H54 (cell line): ENCODE results near the gene RAB6C.
"Not testable (repeated sequence)": the region's sequence is repeated elsewhere in the genome, so short reads cannot be mapped to it uniquely, and the experiment has no call there.

Source experiments
- DNase-seq: peaks from one replicate; pipeline ENCODE4 v3.0.0; 2011; ENCODE audit warnings: low spot score, mixed read lengths; ENCODE audit not compliant: insufficient read length
- FAIRE-seq: peaks from 3 replicates; lab custom pipeline; 2011; peaks lifted over from hg19 to GRCh38; lab: Jason Lieb, UNC
- POLR2A ChIP-seq: IDR thresholded peaks from 2 replicates; pipeline ENCODE4 v1.6.1; 2011; ENCODE audit warnings: low read depth, mild to moderate bottlenecking, low read length

RAB6C gene

DNA sequence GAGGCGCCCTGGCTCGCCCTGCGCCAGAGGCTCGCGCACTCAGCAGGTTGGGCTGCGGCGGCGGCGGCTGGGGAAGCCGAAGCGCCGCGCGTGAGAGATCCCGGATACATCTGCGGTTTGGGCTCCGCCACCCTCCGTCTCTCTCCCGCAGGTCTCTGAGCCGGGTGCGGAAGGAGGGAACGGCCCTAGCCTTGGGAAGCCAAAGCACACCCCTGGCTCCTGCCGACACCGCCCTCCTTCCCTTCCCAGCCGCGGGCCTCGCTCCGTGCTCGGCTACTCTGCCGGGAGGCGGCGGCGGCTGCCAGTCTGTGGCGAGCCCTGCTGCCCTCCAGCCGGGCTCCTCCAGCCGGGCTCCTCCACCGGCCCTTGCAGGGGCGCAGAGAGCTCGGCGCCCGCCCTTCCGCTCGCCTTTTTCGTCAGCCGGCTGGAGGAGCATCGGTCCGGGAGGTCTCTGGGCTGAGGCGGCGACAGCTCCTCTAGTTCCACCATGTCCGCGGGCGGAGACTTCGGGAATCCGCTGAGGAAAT lies at the start of gene RAB6C:
RAB6C (plus strand) TSS at position 38 of the 527 bp plus-strand sequence; CDS start at position 488, 450 bp downstream.
- FAIRE-seq, DNase-seq: not testable (repeated sequence)

DNA sequence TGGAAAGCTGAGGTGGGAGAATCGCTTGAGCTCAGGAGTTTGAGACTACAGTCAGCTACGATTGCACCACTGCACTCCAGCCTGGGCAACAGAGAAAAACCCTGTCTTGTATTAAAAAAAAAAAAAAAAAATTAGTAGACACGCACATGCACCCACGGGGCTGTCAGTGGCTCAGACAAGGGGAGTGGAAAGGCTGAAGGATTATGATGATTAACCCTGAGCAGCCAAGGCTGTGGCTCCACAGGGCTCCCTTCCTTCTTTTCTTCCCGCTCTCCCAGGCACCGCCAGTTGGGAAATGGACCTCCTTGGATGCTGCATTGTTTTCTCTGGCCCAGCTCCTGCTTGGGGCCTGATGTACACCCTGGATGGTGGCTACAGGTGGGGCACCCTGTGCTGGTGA lies 49.0 kb upstream of the RAB6C start:
- FAIRE-seq (no peak), DNase-seq (no peak)
- no peak for TF ChIP-seq POLR2A

DNA sequence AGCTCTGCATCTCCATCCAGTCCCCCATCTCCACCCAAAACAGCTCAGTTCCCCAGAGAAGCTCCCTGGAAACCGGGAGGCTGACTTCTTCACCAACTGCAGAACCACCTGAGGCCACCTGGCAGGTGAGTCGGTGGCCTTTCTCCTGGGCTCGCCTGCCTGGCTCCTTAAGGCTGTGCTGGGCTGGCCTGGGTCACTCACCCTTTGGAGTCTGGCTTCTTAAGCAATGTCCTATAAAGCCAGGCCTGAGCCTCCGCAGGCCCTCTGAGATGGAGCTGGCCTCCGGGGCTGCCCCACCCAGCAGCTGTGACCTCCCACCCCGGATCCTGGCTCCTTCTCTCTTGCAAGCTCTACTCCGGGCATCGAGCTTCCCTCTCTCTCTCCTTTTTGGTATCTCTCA lies 46.1 kb upstream of the RAB6C start:
- not testable (repeated sequence) for DNase-seq, FAIRE-seq

DNA sequence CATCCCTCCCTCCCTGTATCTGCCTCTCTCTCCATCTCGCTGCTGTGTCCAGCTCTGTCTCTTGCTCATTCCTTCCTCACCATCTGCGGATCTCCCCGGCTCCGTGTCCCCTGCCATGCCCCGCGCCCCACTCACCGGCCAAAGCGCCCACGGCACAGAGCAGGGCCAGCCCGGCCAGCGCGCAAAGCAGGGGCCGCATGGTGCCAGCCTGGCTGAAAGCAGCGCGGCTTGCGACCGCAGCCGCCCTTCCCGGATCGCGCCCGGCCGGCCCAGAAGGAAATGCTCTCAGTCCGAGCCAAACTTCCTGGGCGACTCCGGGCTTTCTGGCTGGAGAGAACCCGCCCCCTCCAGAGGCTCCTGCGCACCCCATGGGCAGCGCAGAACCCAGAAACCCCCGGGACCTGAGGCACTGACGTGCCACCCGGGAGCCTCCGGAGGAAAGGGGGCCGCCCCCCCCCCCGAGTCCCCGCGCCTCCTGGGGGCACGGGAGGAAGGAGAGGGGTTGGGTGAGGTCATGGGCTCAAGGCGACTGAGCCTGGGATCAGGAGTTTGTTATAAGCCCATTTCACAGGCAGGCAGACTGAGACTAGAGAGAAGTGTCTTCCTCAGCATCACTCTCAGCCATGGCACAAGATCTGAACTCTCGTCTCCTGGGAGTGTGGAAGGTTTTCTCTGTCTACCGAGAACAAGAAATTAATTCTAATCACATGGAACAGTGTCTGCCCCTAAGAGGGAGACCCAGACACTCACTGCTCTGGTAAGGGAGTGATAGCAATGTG lies 45.2 kb upstream of the RAB6C start:
- TF ChIP-seq POLR2A, result no peak
- FAIRE-seq (no peak), DNase-seq (no peak)

DNA sequence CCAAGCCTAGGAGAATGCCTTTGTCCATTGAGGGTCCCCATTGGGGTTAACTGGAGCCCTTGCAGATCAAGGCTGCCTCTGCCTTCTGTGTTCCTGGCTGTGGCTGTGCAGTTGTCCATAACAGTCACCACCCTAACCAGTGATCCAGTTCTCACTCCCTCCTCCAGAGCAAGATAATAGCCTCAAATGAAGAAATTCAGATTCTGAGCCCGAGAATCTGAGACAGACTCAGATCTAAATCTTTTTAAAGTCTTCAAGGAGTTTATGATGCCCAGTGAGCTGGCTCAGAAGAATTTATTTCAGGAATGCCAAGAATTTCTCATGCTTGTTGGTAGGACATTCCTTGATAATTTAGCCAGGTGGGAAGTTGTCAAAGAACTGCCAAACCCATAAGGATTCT lies 44.3 kb upstream of the RAB6C start:
- no peak for TF ChIP-seq POLR2A
- FAIRE-seq, result no peak
- no peak for DNase-seq

DNA sequence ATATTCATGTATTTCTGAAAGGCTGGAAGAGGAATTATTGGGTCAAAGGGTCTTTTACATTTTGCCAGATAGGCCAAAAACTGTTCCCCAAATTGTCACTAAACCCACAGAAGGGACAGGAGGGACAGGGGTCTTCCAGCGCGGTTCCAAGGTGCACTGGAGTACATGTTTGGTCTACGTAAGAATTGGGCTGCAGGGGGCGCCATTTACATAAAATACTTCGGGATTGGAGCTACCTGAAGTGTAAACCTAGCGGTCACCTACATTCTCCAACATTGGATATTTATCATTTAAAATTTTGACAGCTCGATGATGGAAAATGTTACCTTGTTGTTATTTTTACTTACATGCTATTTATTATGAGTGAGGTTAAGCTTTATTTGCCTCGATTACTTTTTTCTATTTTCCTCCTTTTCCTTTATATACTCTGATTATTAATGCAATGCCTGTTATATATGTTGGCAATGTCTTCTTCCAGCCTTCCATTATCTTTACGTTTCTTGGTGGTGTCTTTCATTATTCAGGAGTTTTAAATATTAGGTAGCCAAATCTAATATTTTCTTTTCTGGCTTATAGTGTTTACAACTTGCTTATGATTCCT lies 43.0 kb upstream of the RAB6C start:
- no peak for DNase-seq
- FAIRE-seq, result no peak
- TF ChIP-seq POLR2A, result no peak

DNA sequence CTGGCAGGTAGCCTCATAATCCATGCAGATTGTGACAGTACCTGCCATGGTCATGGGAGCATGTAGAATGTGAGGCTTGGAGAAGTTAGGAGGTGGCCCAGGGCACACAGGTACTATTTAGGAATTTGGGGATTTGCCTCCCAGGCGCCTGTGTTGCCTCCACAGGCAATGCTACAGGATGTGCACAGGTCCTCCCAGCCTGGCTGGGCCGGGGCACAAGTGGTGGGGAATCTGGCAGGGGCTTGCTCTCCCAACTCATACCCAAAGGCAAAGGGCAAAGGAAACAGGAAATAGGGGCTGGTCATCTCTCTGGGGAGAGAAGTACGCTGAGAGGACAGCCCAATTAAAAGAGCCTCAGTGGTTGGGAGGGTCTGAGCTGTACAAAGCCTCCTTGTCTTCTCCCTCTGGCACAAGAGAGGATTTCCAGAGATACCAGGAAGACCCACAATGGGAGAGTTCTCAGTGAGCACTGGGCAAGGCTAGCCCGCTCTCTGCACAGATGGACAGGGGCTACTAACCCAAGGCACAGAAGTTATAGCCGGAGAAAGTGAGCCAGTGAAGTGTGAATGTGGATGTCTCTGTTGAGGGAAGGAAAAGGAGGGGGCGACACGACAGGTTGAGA lies 40.5 kb upstream of the RAB6C start:
- not testable (repeated sequence) for DNase-seq, FAIRE-seq

DNA sequence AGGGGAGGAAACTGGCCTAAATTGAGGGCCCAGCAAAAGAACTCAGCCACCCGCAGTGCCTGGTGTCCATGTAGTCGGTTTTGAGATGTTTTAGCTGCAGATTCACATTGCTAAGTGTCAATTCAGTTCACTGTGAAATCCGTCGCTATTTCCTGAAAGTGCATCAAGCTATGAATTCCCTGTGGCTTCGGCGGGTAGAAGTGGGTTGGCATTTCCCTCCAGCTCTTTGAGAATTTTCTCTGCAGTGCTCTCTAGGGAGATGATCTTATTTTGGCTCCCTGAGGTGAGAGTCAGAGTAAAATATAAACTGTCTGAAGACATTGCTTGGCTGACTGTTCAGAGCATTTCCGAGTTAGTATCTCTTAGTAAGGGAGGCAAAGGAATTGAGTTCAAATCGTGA lies 36.0 kb upstream of the RAB6C start:
- FAIRE-seq, result not testable (repeated sequence)

DNA sequence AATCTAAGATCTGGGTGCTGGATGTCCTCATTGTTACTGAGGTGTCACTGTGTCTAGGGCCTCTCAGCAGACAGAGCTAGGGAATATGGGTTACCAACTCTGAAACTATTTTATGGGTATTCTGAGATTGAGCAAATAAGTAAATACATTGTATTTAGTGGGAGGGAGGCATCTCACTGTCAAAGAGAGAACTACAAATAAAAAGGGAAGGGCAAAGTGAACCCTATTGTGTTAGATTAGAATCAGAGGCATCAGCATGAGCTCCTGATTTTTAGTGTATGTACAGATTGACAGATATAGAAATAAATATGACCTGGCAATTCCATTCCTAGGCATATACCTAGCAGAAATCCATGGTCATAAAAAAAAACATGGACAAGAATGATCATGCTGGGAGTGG lies 33.9 kb upstream of the RAB6C start:
- FAIRE-seq (no peak), DNase-seq (no peak)
- TF ChIP-seq POLR2A, result no peak

More for the DNA sequence above, 36.0 kb upstream of the RAB6C start:
- not testable (repeated sequence) for DNase-seq

DNA sequence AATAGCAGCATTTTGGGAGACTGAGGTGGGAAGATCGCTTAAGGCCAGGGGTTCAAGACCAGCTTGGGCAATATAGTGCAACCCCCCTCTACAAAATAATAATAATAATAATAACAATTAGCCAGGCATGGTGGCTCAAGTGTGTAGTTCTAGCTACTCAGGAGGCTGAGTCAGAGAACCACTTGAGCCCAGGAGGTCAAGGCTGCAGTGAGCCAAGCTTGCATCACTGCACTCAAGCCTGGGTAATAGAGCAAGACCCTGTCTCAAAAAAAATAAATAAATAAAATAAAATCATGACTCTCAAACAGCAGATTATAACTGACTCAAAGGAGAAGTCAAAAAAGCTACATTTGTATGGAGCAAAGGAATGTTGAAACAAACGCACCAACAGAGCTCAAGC lies 31.8 kb upstream of the RAB6C start:
- not testable (repeated sequence) for FAIRE-seq, DNase-seq

DNA sequence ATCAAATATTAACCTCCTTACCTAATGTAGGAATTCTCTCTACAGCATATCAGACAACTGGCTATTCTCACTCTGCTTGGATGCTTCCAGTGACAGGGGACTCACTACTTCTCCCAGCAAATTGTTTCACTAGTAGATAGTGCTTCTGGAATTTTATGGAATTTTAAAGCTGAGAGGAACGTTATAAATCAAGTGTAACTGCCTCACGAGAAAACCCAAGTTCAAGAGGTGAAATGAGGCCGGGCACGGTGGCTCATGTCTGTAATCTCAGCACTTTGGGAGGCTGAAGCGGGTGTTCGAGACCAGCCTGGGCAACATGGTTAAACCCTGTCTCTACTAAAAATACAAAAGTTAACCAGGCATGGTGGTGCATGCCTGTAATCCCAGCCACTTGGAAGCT lies 23.3 kb upstream of the RAB6C start:
- not testable (repeated sequence) for DNase-seq, FAIRE-seq

DNA sequence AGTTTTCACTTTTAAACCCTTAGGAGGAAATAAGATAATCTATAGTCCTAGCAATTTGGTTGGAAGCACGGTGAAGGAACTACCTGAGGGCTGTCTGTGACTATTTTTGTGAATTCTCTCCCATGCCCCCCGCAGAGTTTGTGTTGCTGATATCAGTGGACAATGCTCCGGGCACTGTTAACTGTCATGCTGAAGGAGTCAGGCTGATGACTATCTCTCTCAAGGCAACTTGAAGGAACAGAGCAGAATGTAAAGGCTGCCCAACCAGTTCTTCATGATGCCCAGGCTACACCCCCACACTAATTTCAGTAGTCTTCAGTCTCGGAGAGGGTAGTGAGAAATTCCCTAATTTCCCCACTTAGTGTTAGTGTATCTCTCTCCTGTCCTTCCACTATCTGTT lies 21.6 kb upstream of the RAB6C start:
- no peak for FAIRE-seq
- TF ChIP-seq POLR2A, result no peak
- no peak for DNase-seq

DNA sequence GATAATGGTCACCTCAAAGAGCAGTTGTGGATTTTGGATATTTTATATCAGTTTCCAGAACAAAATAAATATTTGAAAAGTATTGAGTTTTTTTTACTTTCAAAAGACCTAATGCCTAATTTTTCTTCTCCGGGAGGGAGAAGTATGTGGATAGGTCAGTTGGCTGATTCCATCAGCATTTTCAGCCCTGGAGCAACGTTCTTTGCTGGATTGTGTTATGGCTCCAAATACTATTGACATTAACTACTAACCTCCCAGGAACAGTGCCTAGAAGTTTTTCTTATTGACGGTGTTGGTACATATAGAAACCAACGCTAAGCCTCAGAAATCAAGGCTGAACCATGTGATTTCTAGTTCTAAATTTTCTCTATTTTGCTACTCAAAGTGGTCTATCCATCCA lies 20.7 kb upstream of the RAB6C start:
- FAIRE-seq, DNase-seq: not testable (repeated sequence)

DNA sequence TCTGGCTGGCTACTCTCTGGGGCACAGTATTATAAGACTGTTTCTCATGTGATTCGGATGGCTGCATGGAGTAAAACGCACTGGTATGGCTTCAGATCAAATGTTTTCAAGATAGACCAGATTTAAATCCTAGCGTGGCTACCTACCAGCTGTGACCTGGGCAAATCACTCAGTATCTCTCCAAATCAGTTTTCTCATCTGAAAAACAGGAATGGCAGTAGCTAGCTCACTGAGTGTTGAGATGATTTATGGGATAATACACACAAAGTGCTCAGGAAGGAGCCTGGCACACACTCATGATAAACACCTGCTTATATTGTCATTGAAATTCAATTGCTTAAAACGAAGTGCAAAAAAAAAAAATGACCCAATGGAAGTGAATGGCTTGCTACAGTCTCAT lies 10.9 kb upstream of the RAB6C start:
- not testable (repeated sequence) for FAIRE-seq, DNase-seq
